ENCODE data around the gene UGT1A10.

UGT1A10 gene

DNA sequence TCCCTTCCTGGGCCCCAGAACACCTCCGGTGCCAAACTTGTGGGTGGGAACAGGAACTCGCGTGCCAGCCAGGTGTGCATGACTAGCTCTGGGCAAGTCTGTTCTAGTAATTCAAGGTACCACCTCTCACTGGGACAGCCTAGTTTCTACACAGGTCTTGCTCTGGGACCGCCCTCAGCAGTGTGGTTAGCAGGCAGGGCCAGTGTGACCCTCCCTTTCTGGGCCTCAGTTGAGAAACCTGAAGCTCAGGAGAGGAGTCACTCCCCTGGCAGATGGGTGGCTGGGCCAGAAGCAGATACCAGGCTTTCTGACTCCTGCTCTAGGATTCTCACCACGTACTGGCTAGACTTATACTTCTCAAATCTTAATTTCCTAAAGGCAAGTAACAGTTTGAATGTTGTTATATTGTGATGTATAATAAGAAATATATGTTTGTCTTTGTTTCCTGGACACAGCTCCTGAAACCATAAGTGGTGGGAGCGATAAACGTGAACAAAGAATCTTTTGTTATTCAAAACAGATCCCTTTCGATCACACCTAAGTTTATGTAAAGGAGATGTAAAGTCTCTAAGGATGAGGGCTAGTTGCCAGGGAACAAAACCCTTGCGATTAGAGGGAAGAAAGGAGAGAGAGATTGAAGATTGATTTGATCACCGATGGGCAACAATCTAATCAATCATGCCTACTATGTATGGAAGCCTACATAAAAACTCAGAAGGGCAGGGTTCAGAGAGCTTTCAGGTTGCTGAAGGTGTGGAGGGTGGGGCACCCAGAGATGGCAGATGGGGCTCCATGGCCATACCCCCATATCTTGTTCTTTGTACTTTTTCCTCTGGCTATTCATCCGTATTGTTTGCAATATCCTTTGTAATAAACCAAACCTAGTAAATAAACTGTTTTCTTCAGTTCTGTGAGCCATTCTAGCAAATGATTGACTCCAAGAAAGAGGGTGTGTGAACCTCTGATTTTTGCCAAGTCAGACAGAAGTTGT, 55.5 kb downstream of the UGT1A10 start:
- DNase-seq, result no peak
- Histone ChIP-seq H3K9ac (ENCODE audit: low read depth, low read length) (no peak overlapping the region), H3K36me3 (ENCODE audit: insufficient read depth, low read length) (no peaks in the 10 kb centered on the region), H3K4me3 (ENCODE audit: low read depth in 1 of 2, low read length in 2 of 2) (no peak overlapping the region), H3K9me3 (ENCODE audit: insufficient read depth, low read length, severe bottlenecking) (no peaks in the 10 kb centered on the region), H3K4me1 (ENCODE audit: insufficient read depth, low read length) (no peaks in the 10 kb centered on the region), H2AFZ (ENCODE audit: low read depth, low read length) (no peak overlapping the region), H3K27me3 (ENCODE audit: insufficient read depth, low read length, poor library complexity) (peaks cover 19% of the 10 kb centered on the region), H3K79me2 (ENCODE audit: insufficient read depth, low read length) (no peaks in the 10 kb centered on the region), H3K4me2 (ENCODE audit: insufficient read depth, low read length) (no peak overlapping the region), H3K27ac (ENCODE audit: low read length) (no peak overlapping the region), H4K20me1 (ENCODE audit: insufficient read depth, low read length) (no peaks in the 10 kb centered on the region)
- no peak for ATAC-seq (ENCODE audit: insufficient read depth, low read depth)
- TF ChIP-seq EZH2 (IDR thresholded peaks at IDR 0.05; ENCODE audit: borderline replicate concordance, low read depth, low read length, severe bottlenecking), result no peak
- TF ChIP-seq, protein P1, sequence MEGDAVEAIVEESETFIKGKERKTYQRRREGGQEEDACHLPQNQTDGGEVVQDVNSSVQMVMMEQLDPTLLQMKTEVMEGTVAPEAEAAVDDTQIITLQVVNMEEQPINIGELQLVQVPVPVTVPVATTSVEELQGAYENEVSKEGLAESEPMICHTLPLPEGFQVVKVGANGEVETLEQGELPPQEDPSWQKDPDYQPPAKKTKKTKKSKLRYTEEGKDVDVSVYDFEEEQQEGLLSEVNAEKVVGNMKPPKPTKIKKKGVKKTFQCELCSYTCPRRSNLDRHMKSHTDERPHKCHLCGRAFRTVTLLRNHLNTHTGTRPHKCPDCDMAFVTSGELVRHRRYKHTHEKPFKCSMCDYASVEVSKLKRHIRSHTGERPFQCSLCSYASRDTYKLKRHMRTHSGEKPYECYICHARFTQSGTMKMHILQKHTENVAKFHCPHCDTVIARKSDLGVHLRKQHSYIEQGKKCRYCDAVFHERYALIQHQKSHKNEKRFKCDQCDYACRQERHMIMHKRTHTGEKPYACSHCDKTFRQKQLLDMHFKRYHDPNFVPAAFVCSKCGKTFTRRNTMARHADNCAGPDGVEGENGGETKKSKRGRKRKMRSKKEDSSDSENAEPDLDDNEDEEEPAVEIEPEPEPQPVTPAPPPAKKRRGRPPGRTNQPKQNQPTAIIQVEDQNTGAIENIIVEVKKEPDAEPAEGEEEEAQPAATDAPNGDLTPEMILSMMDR (IDR thresholded peaks at IDR 0.05; ENCODE audit: borderline replicate concordance, extremely low read depth, low read length, poor library complexity, severe bottlenecking), result no peak

- TF ChIP-seq, protein P1 (IDR thresholded peaks at IDR 0.05; ENCODE audit: borderline replicate concordance, extremely low read depth, low read length, poor library complexity, severe bottlenecking), result no peak
- TF ChIP-seq EZH2 (IDR thresholded peaks at IDR 0.05; ENCODE audit: borderline replicate concordance, low read depth, low read length, severe bottlenecking), result no peak
- Histone ChIP-seq H3K4me1 (ENCODE audit: insufficient read depth, low read length) (no peaks in the 10 kb centered on the region), H4K20me1 (ENCODE audit: insufficient read depth, low read length) (no peaks in the 10 kb centered on the region), H3K27me3 (ENCODE audit: insufficient read depth, low read length, poor library complexity) (peaks cover 19% of the 10 kb centered on the region), H2AFZ (ENCODE audit: low read depth, low read length) (no peak within 1 kb of the TSS), H3K79me2 (ENCODE audit: insufficient read depth, low read length) (no peaks in the 10 kb centered on the region), H3K9me3 (ENCODE audit: insufficient read depth, low read length, severe bottlenecking) (no peaks in the 10 kb centered on the region), H3K4me2 (ENCODE audit: insufficient read depth, low read length) (no peak within 1 kb of the TSS), H3K27ac (ENCODE audit: low read length) (no peak within 1 kb of the TSS), H3K9ac (ENCODE audit: low read depth, low read length) (no peak within 1 kb of the TSS), H3K4me3 (ENCODE audit: low read depth in 1 of 2, low read length in 2 of 2) (no peak within 1 kb of the TSS), H3K36me3 (ENCODE audit: insufficient read depth, low read length) (no peaks in the 10 kb centered on the region)
- ATAC-seq (ENCODE audit: insufficient read depth, low read depth) (no peak), DNase-seq (no peak)
Measured at GRCh38 chr2:233692648-233693047, 56.4 kb downstream of the UGT1A10 start, which contains the start of gene UGT1A6. UGT1A6 (plus strand) TSS chr2:233692890; CDS start chr2:233693005, 115 bp downstream.

GRCh38 chr2:233693963-233694362, 57.7 kb downstream of the UGT1A10 start:
- Histone ChIP-seq H3K27me3 (ENCODE audit: insufficient read depth, low read length, poor library complexity) (peaks cover 26% of the 10 kb centered on the region), H3K27ac (ENCODE audit: low read length) (no peak overlapping the region), H3K4me3 (ENCODE audit: low read depth in 1 of 2, low read length in 2 of 2) (no peak overlapping the region), H2AFZ (ENCODE audit: low read depth, low read length) (no peak overlapping the region), H3K79me2 (ENCODE audit: insufficient read depth, low read length) (no peaks in the 10 kb centered on the region), H3K4me1 (ENCODE audit: insufficient read depth, low read length) (no peaks in the 10 kb centered on the region), H3K4me2 (ENCODE audit: insufficient read depth, low read length) (no peak overlapping the region), H3K9ac (ENCODE audit: low read depth, low read length) (no peak overlapping the region), H3K9me3 (ENCODE audit: insufficient read depth, low read length, severe bottlenecking) (no peaks in the 10 kb centered on the region), H4K20me1 (ENCODE audit: insufficient read depth, low read length) (no peaks in the 10 kb centered on the region), H3K36me3 (ENCODE audit: insufficient read depth, low read length) (no peaks in the 10 kb centered on the region)
- DNase-seq (no peak), ATAC-seq (ENCODE audit: insufficient read depth, low read depth) (no peak)
- TF ChIP-seq EZH2 (IDR thresholded peaks at IDR 0.05; ENCODE audit: borderline replicate concordance, low read depth, low read length, severe bottlenecking), result no peak
- TF ChIP-seq, protein P1 (IDR thresholded peaks at IDR 0.05; ENCODE audit: borderline replicate concordance, extremely low read depth, low read length, poor library complexity, severe bottlenecking), result no peak
